Fibroblast of lung (primary cell): ENCODE data around the gene EPHB1. TPM values are rescaled to one million over a fixed set of nuclear protein-coding genes. Genes with fewer than 3 reads are reported as not detected.

ENCODE experiments used
- DNase-seq, 2 donors: peaks; one replicate each; pipeline versions ENCODE4 v3.0.0 to v3.0.0-alpha.2; 2010; ENCODE audit warnings: low read depth in 2 of 2
- H2AFZ ChIP-seq: 2 replicates; pipeline ENCODE4 v1.5.1; 2012; ENCODE audit warnings: low read length, control low read depth, inconsistent platforms
- H3K27ac ChIP-seq: 2 replicates; pipeline ENCODE4 v1.5.1; 2011; ENCODE audit warnings: low read length, control low read depth; ENCODE audit not compliant: insufficient read depth
- H3K27me3 ChIP-seq: 2 replicates; pipeline ENCODE4 v1.5.1; 2011; ENCODE audit warnings: mild to moderate bottlenecking, low read length; ENCODE audit not compliant: control insufficient read depth, insufficient read depth
- H3K36me3 ChIP-seq: 2 replicates; pipeline ENCODE4 v1.5.1; 2011; ENCODE audit warnings: low read length; ENCODE audit not compliant: control insufficient read depth, insufficient read depth
- H3K4me1 ChIP-seq: 2 replicates; pipeline ENCODE4 v1.5.1; 2011; ENCODE audit warnings: low read length; ENCODE audit not compliant: control insufficient read depth, insufficient read depth; ENCODE audit errors: extremely low read depth
- H3K4me2 ChIP-seq: 2 replicates; pipeline ENCODE4 v1.5.1; 2011; ENCODE audit warnings: low read length, control low read depth; ENCODE audit not compliant: insufficient read depth; ENCODE audit errors: extremely low read depth
- H3K4me3 ChIP-seq, 4 experiments: fragments of 200-600 bp in 1 of 4; sonication (generic) in 1 of 4; replicated peaks in 1 of 4; 2 replicates each; pipeline ENCODE4 v1.5.1; 2011 to 2016; ENCODE audit warnings: low read length in 4 of 4, low read depth in 3 of 4, mild to moderate bottlenecking in 3 of 4, control low read depth in 2 of 4, inconsistent platforms in 1 of 4, mixed read lengths in 1 of 4; ENCODE audit not compliant: insufficient read depth in 1 of 4; ENCODE audit errors: control extremely low read depth in 1 of 4
- H3K79me2 ChIP-seq: 2 replicates; pipeline ENCODE4 v1.5.1; 2012; ENCODE audit warnings: mild to moderate bottlenecking, low read length, inconsistent platforms; ENCODE audit not compliant: control insufficient read depth, insufficient read depth
- H3K9ac ChIP-seq: 2 replicates; pipeline ENCODE4 v1.5.1; 2011; ENCODE audit warnings: mild to moderate bottlenecking, low read length, control low read depth; ENCODE audit not compliant: insufficient read depth
- H3K9me3 ChIP-seq: 2 replicates; pipeline ENCODE4 v1.5.1; 2012; ENCODE audit warnings: low read depth, low read length; ENCODE audit not compliant: control insufficient read depth, insufficient read depth
- H4K20me1 ChIP-seq: 2 replicates; pipeline ENCODE4 v1.5.1; 2011; ENCODE audit warnings: low read length; ENCODE audit not compliant: control insufficient read depth, insufficient read depth; ENCODE audit errors: extremely low read depth
- CTCF ChIP-seq, 2 donors: IDR thresholded peaks in 1 of 2; conservative IDR thresholded peaks in 1 of 2; 1 replicate in 1 of 2; 2 replicates in 1 of 2; pipeline ENCODE4 v1.5.1; 2011 to 2012; ENCODE audit warnings: low read length in 2 of 2, control low read depth in 1 of 2, inconsistent platforms in 1 of 2, low read depth in 1 of 2, mild to moderate bottlenecking in 1 of 2
- EZH2 ChIP-seq: IDR thresholded peaks from 2 replicates; pipeline ENCODE4 v1.5.1; 2012; ENCODE audit warnings: low read length, control low read depth, mild to moderate bottlenecking; ENCODE audit errors: missing control alignments
- polyA plus RNA-seq, 2 donors: library from polyadenylated mRNA; depleted of rRNA in 1 of 2; stranded (reverse) in 1 of 2; unstranded in 1 of 2; fragments of >200 nt; gene quantifications; 2 replicates each; pipeline ENCODE4 v1.2.1, GENCODE V29; 2011 to 2012; ENCODE audit warnings: missing spikeins in 1 of 2
- total RNA-seq: library from RNA; depleted of rRNA; stranded (reverse); fragments of >200 nt; gene quantifications from 2 replicates; pipeline ENCODE4 v1.2.1, GENCODE V29; 2014

EPHB1 gene
- total and polyA plus RNA-seq, 2 donors (not counting 1 experiment from before 2014, with no cell fraction given): 0.14 to 0.50 TPM

- H3K4me2 ChIP-seq: no peak overlapping the region
- no peak overlapping the region for H3K4me3 ChIP-seq
- TF ChIP-seq EZH2: no peak
- TF ChIP-seq CTCF (conservative IDR thresholded peaks at IDR 0.05 in 1 of 2, IDR thresholded peaks at IDR 0.05 in 1 of 2; ENCODE audit: low read depth in 1 of 2, low read length in 2 of 2): no peak
Observed at GRCh38 chr3:135172191-135172869, 377.3 kb downstream of the EPHB1 start.

GRCh38 chr3:135175728-135176277 is 380.7 kb downstream of the EPHB1 start:
- Histone ChIP-seq H3K9ac (no peak overlapping the region), H3K36me3 (no peaks in the 10 kb centered on the region), H3K79me2 (no peaks in the 10 kb centered on the region), H3K4me3 (no peak overlapping the region), H3K4me1 (no peaks in the 10 kb centered on the region), H3K9me3 (no peaks in the 10 kb centered on the region), H2AFZ (no peak overlapping the region), H3K4me2 (no peak overlapping the region), H4K20me1 (no peaks in the 10 kb centered on the region), H3K27ac (no peak overlapping the region), H3K27me3 (no peaks in the 10 kb centered on the region)
- DNase-seq: no peak
- TF ChIP-seq EZH2 (no peak), CTCF (conservative IDR thresholded peaks at IDR 0.05 in 1 of 2, IDR thresholded peaks at IDR 0.05 in 1 of 2; ENCODE audit: low read depth in 1 of 2, low read length in 2 of 2) (no peak)

More at GRCh38 chr3:135172191-135172869, 377.3 kb downstream of the EPHB1 start:
- Histone ChIP-seq H2AFZ (no peak overlapping the region), H3K79me2 (no peaks in the 10 kb centered on the region), H3K27me3 (no peaks in the 10 kb centered on the region), H3K27ac (no peak overlapping the region), H3K9me3 (no peaks in the 10 kb centered on the region), H3K4me1 (no peaks in the 10 kb centered on the region), H3K36me3 (no peaks in the 10 kb centered on the region), H3K9ac (no peak overlapping the region), H4K20me1 (no peaks in the 10 kb centered on the region)
- no peak for DNase-seq

- Histone ChIP-seq H3K9ac (no peak overlapping the region), H3K9me3 (no peaks in the 10 kb centered on the region), H3K79me2 (no peaks in the 10 kb centered on the region), H2AFZ (no peak overlapping the region), H3K36me3 (no peaks in the 10 kb centered on the region), H3K27ac (no peak overlapping the region), H3K4me2 (no peak overlapping the region), H4K20me1 (no peaks in the 10 kb centered on the region), H3K27me3 (no peaks in the 10 kb centered on the region), H3K4me3 (no peak overlapping the region), H3K4me1 (no peaks in the 10 kb centered on the region)
- TF ChIP-seq EZH2: no peak
- TF ChIP-seq CTCF (conservative IDR thresholded peaks at IDR 0.05 in 1 of 2, IDR thresholded peaks at IDR 0.05 in 1 of 2; ENCODE audit: low read depth in 1 of 2, low read length in 2 of 2): no peak
- DNase-seq: no peak
Observed at GRCh38 chr3:135176881-135177280, 381.8 kb downstream of the EPHB1 start.
